Fibroblast of pulmonary artery (primary cell): Measurements from ENCODE around the gene RWDD2A.
A peak's percentile ranks its signal among the peaks of the same experiment; 100 is the strongest.
"Not testable (repeated sequence)": the region's sequence is repeated elsewhere in the genome, so short reads cannot be mapped to it uniquely, and the experiment has no call there.

Experiments used
- DNase-seq: peaks from one replicate; pipeline ENCODE4 v3.0.0-alpha.2; 2010; ENCODE audit warnings: low read depth
- H3K4me3 ChIP-seq: replicated peaks from 2 replicates; pipeline ENCODE4 v1.5.1; 2011; ENCODE audit warnings: low read depth, mild to moderate bottlenecking, control low read depth, low read length, moderate library complexity
- TF ChIP-seq, protein P1 (sequence below): IDR thresholded peaks from 2 replicates; pipeline ENCODE4 v1.5.1; 2011; ENCODE audit warnings: mild to moderate bottlenecking, control low read depth, low read length, inconsistent platforms; ENCODE audit errors: missing control alignments

RWDD2A gene

DNA sequence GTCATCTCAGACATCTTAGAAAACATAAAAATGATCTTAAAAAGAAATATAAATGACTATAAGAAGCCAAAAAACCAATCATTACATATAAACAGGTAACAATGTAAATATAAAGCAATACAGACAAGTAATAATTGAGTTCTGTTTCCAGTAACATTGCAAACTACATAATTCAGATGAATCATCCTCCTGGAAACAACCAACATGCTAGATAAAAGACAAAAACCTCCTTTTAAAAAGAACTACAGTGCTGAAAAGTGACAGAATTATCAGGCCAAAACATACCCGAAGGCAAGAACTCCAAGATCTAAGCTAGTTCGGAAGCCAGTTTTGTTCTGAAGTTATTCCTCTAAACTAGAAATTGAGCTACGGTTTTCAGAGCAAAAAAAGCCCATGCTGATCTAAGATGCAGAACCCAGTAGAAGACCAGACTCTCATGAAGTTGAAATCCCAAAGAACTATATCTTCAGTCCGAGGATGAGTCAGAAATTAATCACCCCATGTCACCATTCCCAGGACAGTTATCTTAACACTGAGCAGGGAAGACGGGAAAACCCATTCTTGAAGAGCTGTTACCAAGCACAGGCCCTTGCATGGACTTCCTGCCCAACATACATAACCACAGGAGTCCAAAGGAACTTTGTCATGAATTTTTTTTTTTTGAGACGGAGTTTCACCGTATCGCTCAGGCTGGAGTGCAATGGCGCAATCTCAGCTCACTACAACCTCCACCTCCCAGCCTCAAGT is 9.9 kb upstream of the RWDD2A start:
- peak; percentile 97 for DNase-seq
- TF ChIP-seq, protein P1, sequence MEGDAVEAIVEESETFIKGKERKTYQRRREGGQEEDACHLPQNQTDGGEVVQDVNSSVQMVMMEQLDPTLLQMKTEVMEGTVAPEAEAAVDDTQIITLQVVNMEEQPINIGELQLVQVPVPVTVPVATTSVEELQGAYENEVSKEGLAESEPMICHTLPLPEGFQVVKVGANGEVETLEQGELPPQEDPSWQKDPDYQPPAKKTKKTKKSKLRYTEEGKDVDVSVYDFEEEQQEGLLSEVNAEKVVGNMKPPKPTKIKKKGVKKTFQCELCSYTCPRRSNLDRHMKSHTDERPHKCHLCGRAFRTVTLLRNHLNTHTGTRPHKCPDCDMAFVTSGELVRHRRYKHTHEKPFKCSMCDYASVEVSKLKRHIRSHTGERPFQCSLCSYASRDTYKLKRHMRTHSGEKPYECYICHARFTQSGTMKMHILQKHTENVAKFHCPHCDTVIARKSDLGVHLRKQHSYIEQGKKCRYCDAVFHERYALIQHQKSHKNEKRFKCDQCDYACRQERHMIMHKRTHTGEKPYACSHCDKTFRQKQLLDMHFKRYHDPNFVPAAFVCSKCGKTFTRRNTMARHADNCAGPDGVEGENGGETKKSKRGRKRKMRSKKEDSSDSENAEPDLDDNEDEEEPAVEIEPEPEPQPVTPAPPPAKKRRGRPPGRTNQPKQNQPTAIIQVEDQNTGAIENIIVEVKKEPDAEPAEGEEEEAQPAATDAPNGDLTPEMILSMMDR = no peak
- H3K4me3 ChIP-seq = peak overlapping the region; percentile 3

- no peak overlapping the region for H3K4me3 ChIP-seq
- TF ChIP-seq, protein P1 = no peak
- no peak for DNase-seq
Measured at GRCh38 chr6:83185096-83185495, 8.1 kb upstream of the RWDD2A start.

GRCh38 chr6:83188501-83188900 is 4.7 kb upstream of the RWDD2A start:
- H3K4me3 ChIP-seq = no peak overlapping the region
- DNase-seq = no peak
- TF ChIP-seq, protein P1 = no peak

DNA sequence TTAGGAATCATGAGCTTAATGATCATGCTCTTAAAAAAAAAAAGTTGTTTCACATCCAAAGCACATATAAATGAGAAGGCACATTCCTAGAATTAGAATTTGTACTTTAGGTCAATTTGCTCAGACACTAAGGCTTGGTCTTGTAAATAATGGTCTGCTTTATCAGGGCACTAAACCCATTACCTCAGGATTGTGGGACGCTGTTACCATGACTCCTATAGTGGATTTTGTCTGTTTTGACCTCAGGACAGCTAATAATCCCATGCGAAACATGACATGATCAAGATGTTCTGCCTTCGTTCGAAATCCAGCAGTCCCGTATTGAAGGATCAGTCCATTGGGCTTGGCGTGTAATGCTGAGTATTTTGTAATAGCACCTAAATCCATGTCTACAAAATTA is 2.5 kb upstream of the RWDD2A start:
- DNase-seq = no peak
- TF ChIP-seq, protein P1 = no peak
- no peak overlapping the region for H3K4me3 ChIP-seq

GRCh38 chr6:83191974-83192373 is 1.2 kb upstream of the RWDD2A start:
- DNase-seq = not testable (repeated sequence)
- H3K4me3 ChIP-seq = peak overlapping the region; percentile 87

DNA sequence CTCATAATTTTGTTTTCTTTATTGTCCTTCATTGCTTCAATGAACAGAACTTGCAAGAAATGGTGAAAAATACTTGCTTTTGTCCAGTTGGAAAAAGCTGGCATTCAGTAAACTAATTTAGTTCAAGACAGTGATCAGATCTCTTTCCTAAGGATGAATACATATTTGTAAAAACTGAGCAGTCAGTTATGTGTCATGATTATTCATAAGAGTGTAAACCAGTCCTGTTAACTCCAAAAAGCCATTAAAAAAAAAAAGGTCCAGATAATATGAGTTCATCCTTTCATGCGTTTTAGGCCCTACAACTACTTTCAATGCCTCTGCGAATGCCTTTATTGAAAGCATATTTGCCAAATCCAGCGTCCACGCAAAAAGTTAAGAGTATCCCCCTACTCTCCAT is 701 bp upstream of the RWDD2A start:
- no peak for DNase-seq
- TF ChIP-seq, protein P1 = no peak
- H3K4me3 ChIP-seq = peak overlapping the region; percentile 87

DNA sequence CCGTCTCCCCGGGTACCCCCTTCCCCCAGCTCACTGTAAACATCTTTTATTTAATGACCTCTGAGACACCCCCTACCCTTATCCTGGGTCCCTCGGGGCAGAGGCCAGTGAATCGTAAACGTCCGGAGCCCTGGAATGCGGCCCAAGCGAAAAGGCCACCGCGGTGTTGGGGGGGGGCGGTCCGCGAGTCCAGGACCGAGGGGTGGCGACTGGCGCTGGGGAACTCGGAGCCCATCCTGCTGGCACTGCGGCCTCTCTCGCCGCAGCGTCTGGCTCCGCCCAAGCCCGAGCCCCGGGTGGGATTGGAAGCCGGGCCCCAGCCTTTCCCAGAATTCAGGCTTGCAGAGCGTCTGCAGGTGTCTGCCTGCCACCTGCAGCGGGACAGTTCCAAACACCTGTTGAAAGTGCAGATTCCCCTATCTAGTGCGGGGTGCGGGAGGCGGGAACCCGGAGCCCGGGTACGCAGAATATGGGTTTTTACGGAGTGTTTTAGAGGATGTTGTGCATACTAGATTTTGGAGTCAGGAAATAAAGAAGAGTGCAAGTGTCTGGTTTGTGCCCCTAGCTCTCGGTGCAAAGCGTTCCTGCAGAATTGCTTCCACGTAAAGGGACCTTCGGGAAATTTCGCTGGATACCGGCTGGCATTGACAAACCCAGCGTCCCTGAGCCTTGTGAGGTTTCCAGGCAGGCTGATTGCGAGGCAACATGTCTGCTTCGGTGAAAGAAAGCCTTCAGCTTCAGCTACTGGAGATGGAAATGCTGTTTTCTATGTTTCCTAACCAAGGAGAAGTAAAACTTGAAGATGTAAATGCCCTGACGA is 800 bp downstream of the RWDD2A start:
- TF ChIP-seq, protein P1 = no peak
- DNase-seq = no peak
- H3K4me3 ChIP-seq = peak overlapping the region; percentile 87
